Medulla oblongata (tissue), 1 donor: ENCODE results near the gene ALPK3.

Experiments used
- DNase-seq: peaks from one replicate; pipeline ENCODE4 v3.0.0-alpha.2; 2015; ENCODE audit errors: extremely low spot score

Gene ALPK3

DNA sequence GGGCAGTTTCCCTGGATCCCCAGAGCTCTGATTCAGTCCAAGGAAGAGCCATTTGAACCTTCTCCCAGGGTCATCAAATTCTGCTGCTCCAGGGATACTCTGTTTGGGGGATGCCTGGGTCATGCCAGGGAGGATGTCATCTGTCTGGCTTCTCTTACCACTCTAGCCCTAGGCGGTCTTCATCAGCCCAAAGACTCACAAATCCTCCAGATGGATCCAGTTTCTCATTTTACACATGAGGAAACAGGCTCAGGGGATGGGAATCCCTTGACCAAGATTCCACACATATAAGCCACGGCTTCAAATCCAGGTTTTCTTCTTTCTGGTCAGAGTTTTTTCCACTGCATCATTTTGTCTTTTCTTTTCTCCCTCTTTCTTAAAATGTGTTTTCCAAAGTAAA lies 104.0 kb downstream of the ALPK3 start:
- no peak for DNase-seq

DNA sequence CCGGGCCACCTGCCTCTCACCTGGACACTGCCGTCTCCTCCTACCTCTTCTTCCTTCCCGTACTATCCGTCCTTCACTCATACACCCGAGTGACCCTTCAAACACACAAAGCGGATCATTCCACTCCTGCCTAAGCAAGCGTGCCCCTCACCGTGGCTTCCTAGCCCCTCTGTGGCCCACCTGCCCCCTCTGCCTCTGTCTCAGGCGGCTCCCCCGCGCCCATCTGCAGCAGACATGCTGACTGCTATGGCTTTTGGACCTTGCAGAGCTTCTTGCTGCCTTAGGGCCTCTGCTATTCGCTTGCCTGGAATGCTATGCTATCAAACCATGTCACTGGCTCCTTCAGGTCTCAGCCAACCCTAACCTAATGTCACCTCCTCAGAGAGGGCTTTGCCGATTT lies 105.4 kb downstream of the ALPK3 start:
- no peak for DNase-seq
